ENCODE results near the gene ICAM5.

GRCh38 chr19:10315335-10316214 is 25.8 kb downstream of the ICAM5 start, which contains the start of gene FDX2:
- no peak for TF ChIP-seq CTCF (IDR thresholded peaks at IDR 0.05)
- no peak for TF ChIP-seq TCF7L2 (IDR thresholded peaks at IDR 0.05; ENCODE audit: low read depth, low read length)
- peak; percentile 86 for TF ChIP-seq POLR2AphosphoS5 (IDR thresholded peaks at IDR 0.05; ENCODE audit: low read depth, low read length)
- TF ChIP-seq REST (IDR thresholded peaks at IDR 0.05; ENCODE audit: insufficient read depth in 1 of 2, low read depth in 2 of 2, low read length in 1 of 2): no peak

Data from Panc1 (cell line).